ENCODE data around the gene PDAP1.
"Not testable (repeated sequence)": the region's sequence is repeated elsewhere in the genome, so short reads cannot be mapped to it uniquely, and the experiment has no call there.

The PDAP1 gene

DNA sequence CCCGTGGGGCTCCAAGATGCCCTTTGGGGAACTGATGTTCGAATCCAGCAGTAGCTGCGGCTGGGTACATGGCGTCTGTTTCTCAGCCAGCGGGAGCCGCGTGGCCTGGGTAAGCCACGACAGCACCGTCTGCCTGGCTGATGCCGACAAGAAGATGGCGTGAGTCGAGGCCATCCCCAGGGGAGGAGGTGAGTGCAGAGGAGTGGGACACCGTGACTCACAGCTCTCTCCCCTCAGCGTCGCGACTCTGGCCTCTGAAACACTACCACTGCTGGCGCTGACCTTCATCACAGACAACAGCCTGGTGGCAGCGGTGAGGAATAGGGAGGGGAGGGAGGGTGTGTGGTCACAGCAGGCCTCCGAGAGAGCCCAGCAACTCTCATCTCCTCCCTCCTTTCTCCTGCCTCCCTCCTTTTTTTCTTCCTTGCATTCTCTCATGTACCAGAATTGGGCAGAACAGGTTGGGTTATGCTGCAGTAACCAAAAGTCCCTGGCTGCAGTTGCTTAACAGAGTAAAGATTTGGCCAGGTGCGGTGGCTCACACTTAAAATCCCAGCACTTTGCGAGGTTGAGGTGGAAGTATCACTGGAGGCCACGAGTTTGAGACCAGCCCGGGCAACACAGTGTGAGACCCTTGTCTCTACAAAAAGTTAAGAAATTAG is 17.3 kb downstream of the PDAP1 start:
- TF ChIP-seq, protein P1, sequence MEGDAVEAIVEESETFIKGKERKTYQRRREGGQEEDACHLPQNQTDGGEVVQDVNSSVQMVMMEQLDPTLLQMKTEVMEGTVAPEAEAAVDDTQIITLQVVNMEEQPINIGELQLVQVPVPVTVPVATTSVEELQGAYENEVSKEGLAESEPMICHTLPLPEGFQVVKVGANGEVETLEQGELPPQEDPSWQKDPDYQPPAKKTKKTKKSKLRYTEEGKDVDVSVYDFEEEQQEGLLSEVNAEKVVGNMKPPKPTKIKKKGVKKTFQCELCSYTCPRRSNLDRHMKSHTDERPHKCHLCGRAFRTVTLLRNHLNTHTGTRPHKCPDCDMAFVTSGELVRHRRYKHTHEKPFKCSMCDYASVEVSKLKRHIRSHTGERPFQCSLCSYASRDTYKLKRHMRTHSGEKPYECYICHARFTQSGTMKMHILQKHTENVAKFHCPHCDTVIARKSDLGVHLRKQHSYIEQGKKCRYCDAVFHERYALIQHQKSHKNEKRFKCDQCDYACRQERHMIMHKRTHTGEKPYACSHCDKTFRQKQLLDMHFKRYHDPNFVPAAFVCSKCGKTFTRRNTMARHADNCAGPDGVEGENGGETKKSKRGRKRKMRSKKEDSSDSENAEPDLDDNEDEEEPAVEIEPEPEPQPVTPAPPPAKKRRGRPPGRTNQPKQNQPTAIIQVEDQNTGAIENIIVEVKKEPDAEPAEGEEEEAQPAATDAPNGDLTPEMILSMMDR (IDR thresholded peaks at IDR 0.05; ENCODE audit: extremely low read depth, missing control alignments), result no peak
- no peak for DNase-seq (ENCODE audit: low spot score)

DNA sequence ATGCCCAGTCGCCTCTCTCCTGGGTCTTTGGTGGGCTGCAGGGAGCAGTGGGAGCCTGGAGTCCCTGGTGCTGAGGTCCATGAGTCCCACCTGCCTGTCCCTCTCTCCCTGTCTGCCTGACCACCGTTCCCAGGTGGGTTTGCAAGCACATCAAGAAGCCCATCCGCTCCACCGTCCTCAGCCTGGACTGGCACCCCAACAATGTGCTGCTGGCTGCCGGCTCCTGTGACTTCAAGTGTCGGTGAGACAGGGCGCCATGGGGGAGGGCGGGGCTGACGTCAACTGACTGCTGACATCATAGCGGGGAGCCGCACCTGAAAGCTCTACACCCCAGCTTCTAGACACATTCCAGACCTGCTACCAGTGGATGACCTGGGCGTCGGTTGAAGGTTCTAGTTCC is 18.6 kb downstream of the PDAP1 start:
- DNase-seq (ENCODE audit: low spot score), result no peak
- TF ChIP-seq, protein P1 (IDR thresholded peaks at IDR 0.05; ENCODE audit: extremely low read depth, missing control alignments), result no peak

DNA sequence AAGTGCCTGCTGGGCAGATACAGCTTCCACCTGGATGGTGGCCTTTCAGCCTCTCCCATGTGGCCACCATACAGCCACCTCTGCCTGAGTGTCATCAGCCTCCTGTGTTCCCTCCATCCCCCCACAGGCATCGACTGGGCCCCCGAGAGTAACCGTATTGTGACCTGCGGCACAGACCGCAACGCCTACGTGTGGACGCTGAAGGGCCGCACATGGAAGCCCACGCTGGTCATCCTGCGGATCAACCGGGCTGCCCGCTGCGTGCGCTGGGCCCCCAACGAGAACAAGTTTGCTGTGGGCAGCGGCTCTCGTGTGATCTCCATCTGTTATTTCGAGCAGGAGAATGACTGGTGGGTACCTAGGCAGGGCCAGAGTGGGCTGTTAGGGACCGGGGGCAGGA is 20.5 kb downstream of the PDAP1 start:
- DNase-seq (ENCODE audit: low spot score), result no peak
- TF ChIP-seq, protein P1 (IDR thresholded peaks at IDR 0.05; ENCODE audit: extremely low read depth, missing control alignments), result no peak

GRCh38 chr7:99387239-99387635 is 21.2 kb downstream of the PDAP1 start:
- DNase-seq (ENCODE audit: low spot score), result not testable (repeated sequence)

DNA sequence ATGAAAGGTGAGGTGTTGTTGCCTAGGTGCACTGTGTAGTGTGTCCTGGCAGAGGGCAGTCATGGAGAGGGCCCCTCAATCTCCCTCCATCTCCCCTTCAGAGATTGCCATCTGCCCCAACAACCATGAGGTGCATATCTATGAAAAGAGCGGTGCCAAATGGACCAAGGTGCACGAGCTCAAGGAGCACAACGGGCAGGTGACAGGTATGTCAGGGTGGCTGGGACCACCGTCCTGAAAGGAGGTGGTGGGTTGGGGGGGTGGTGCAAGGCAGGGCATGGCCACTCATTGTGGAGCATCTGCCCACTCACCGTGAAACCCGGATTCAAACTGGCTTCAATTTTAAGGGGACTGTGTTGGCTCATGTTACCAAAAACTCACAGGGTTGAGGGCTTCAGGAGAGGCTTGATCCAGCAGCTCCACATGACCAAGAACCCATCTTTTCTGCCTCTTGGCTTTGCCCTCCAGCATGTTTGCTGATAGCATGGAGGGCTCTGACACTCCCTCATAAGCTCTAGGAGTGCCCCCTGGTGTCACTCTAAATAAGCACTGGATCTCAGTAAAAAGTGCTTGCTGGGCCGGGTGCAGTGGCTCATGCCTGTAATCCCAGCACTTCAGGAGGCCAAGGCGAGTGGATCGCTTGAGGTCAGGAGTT is 21.7 kb downstream of the PDAP1 start:
- DNase-seq (ENCODE audit: low spot score), result no peak
- TF ChIP-seq, protein P1 (IDR thresholded peaks at IDR 0.05; ENCODE audit: extremely low read depth, missing control alignments), result peak; percentile 34

DNA sequence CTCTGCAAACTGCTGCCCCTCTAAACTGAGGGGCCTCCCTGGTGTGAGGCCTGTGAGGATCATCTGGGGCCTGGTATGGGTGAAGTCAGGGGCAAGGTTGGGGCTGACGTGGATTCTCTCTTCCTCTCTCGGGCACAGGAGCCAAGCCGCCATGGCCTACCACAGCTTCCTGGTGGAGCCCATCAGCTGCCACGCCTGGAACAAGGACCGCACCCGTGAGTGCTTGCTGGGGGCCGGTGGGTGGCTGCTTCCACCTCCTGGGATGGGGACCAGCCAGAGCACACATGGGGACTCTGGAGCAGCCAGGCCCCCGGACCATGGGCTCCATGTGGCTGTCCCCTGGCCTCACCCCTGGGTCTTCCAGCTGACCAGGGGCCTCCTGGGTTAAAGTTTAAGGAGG is 22.8 kb downstream of the PDAP1 start:
- TF ChIP-seq, protein P1 (IDR thresholded peaks at IDR 0.05; ENCODE audit: extremely low read depth, missing control alignments), result no peak
- DNase-seq (ENCODE audit: low spot score), result no peak

DNA sequence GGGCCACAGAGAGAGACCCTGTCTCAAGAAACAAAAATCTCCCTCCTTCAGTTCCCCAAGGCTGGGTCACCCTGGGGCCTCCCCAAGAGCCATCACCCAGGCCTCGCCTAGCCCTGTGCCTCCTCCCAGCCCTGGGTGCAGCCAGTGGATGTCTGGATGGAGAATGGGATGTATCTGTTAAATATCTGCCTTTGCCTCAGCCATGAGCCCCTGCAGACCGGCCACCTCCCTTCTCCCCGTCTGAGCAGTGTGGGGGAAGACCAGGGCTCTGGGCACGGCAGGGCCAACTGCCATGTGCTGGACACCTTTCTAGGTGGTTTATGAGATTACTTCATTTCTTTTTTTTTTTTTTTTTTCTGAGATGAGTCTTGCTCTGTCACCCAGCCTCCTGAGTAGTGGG is 23.9 kb downstream of the PDAP1 start:
- TF ChIP-seq, protein P1 (IDR thresholded peaks at IDR 0.05; ENCODE audit: extremely low read depth, missing control alignments), result no peak
- no peak for DNase-seq (ENCODE audit: low spot score)
